Measurements from ENCODE around the gene ARMC2.

DNA sequence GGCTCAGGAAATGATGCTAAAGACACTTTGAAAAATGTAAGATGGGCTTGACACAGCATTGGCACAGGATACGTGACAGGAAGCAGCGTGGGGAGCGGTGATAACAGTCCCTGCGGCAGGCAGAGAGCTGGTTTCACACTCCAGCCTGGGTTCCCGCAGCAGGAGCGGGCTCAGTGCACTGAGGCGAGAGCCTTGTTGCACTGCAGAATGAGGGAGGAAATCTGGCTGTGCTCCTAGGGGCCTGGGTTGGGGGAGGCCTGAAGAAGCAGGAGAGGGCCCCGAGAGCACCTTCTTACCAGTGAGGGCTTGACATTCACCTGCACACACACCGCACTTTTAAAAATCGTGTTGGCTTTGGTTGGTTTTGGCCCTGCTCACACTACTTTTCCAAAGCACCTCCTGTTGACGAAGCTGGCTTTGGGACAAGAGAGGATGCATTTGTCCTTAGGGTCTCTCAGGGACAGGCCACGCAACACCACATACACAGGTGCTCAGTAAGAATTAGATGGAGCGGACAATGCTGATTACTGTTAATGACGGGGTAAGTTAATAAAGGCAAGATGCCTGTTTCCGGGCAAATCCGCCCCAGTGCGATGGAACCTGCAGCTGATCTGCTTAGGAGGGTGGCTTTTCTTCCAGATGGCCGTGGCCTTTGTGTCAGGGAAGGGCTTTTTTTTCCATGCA, 49.4 kb upstream of the ARMC2 start:
- no peak for TF ChIP-seq CTCF (conservative IDR thresholded peaks at IDR 0.05; ENCODE audit: low read length)
- no peak for TF ChIP-seq EZH2phosphoT487 (IDR thresholded peaks at IDR 0.05; ENCODE audit: borderline replicate concordance)
